Stimulated activated CD4-positive, alpha-beta T cell treated with anti-CD3 and anti-CD28 coated beads, Interleukin-1b, Interleukin-23, amount 100 ng/mL, for 24 hours (primary cell): ENCODE results near the gene CLDN24.
"Not testable (repeated sequence)": the region's sequence is repeated elsewhere in the genome, so short reads cannot be mapped to it uniquely, and the experiment has no call there.

Experiments
- DNase-seq, 4 experiments: peaks; one replicate each; pipeline ENCODE4 v3.0.0-alpha.2; 2020; ENCODE audit warnings: low read depth in 4 of 4, low spot score in 1 of 4

Gene CLDN24

DNA sequence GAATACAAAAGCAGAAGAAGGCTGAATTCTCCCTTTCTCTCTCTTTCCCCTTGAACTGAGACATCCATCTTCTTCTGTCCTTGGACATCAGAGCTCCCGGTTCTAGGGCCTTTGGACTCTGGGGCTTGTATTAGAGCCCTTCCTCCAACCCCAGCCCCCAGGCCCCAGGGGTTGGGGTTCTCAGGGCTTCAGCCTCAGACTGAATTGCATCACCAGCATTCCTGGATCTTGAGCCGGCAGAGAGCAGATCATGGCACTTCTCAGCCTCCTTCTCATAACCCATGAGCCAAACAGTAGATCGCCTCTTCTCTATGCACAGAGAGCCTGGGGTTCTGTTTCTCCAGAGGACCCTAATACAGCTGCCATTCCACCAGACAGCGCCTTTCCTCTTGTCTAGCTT is 25.3 kb upstream of the CLDN24 start:
- no peak for DNase-seq

- no peak for DNase-seq
Measured at GRCh38 chr4:183347146-183347545, 24.9 kb upstream of the CLDN24 start.

DNA sequence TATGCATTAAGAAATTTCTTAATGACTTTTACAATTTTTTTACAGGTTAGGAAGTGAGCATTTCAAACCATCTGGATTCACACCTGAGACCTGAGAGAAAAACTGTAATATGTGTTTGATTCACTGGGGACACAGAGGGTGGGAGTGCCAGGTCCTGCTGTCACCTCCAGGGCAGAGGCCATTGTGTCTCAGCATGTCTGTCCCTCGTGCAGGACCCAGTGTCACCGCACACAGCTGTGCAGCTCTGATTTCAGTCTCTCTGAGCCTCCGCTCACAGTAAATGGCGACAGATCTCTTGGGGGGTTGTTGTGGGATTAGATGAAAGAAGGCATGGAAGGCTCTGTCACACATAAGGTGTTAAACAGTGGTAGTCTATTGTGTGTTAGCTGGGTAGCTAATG is 23.0 kb upstream of the CLDN24 start:
- no peak for DNase-seq

DNA sequence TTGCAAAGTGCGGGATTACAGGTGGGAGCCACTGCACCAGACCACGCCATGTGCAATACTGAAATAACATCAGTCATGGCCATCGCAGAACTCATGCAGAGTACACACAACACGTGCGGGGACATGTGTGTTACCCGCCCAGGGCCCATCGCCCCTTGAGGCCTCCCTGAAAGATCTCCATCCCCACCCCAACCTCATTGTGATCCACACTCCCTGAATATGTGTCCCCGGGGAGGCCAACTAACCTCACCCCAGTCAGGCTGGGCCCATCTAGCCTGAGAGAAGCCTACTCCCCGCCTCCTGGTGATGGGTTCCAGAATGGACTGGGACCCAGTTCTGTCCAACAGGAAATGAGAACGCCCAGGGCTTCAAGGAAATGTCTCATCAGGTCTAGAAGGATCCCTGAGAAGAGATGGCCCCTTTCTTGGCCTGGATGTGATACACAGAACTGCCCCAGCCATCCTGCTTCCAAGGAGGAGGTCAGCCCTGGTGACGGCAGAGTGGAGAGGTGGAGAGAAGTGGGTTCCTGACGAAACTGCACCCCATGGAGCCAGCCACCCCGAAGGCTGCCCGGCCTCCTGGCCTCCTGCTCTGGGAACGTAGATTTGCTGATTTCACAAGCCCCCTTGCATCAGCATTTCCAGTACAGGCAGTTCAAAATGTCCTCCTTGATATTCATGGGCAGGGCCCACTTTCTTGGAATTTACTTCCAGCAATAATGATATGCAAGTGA is 22.5 kb upstream of the CLDN24 start:
- no peak for DNase-seq

DNA sequence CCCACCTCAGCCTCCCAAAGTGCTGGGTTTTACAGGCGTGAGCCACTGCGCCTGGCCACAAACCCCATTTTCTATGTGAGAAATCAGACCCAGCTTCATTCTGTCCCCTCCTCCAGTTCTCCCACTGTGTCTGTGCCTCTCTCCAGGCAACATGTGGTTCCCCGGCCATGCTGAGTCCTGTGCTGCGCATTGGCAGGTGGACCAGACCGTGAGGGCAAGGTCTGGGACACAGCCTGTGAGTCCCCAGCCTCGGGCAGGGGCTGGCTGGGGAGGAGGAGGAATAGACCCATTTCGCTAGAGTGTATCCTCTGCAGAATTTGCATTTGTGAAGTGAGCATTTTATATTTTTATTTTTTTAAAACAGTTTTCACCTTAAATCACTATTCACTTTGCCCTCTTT is 21.5 kb upstream of the CLDN24 start:
- DNase-seq: no peak

- no peak for DNase-seq
Measured at GRCh38 chr4:183342541-183343533, 20.6 kb upstream of the CLDN24 start.

GRCh38 chr4:183337833-183338232 is 15.6 kb upstream of the CLDN24 start:
- DNase-seq: no peak

DNA sequence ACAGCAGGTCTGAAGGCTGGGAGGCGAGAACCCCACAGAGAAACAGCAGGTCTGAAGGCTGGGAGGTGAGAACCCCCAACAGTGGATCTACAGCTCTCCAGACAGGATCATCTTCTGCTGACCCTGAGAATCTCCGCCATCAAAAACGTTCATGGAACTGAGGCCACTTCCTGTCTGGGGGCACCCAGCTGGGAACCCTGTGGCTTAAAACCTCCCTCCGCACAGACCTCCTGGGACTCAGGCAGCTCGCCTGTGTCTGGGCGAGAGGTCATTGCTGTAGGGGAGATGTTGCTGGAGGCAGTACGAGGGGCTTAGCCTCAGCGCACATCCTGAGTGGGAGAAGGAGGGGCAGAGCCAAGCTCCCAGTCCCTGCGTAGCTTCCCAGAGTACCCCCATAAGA is 15.1 kb upstream of the CLDN24 start:
- DNase-seq: no peak

DNA sequence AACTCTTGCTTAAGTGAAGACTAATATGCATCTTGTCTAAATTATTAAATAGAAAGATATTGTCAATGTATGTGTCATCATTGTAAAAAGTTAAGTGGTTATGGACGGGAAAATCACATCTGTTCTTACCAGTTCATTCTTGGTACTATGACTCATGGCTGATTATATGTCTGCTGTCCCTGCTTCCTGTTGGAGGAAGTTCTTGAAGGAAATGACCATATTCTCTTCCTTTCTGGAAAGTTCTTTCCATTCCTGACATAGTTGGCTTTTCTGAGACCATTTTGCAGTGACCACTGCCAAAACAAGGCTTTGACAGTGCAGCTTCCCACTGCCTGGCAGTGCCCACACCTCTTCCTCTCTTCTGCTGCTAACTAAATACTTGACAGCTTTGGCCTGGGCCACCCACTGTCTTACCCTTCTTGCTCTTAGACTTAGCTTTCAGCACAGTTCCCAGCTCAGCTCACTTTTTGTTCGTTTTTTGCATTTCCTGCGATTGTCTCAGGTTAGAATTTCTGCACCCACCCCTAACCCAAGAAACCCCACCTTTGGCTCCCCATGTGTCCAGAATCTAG is 13.2 kb upstream of the CLDN24 start:
- no peak for DNase-seq

DNA sequence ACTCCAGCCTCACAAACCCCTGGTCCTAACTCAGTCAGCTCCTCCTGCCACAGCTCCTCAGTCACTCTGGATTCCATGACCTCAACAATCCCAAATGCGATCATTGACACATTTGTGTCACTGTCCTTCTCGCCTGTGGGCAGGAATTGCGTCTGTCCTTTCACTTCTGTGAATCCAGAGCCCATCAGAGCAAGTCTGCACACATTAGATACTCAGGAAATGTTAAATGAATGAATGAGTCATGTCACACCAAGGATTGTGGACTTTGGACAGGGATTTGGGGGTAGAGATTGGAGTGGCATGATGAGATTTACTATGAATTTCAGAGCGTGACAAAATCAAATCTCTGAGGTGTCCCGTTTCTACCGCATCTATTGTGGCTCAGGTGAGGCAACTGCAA is 11.8 kb upstream of the CLDN24 start:
- DNase-seq: no peak

DNA sequence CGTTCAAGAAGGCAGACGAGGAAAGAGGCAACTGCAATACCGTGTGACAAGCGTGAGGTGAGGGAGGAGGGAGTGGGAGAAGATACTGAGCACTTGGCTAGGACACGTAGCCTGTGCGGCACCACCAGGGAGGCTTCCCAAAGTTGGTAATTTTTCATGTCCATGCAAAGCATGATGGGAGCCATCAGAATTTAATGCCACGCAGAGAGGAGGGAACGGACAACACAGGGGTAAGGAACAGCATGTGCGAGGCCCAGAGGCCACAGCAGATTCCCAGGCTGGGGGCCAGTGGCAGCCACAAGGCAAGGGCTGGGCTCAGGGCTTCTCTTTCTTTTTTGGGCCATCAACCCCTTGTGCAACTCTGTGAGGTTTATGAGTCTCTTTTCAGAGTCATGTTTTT is 11.0 kb upstream of the CLDN24 start:
- DNase-seq: no peak

GRCh38 chr4:183332447-183332846 is 10.2 kb upstream of the CLDN24 start:
- no peak for DNase-seq

DNA sequence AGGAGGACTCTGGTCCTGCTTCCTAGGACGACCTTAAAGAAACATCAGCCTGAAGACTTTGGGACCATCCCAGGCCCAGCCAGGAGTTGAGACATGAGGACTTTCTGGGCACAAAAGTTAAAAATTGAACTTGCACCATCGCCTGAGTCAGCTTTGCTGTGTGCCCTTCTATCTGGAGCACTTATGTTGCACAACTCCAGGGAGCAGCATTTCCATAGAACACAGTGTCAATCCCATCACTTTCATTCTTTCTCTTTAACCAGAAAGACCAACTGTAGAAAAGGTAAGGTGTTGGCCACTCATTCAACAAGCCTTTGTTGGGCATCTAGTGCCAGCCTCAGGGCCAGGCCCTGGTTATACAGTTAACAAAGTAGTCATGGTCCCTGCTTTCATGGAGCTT is 8.6 kb upstream of the CLDN24 start:
- no peak for DNase-seq

GRCh38 chr4:183329954-183330742 is 7.9 kb upstream of the CLDN24 start:
- DNase-seq: no peak

- DNase-seq: no peak
Measured at GRCh38 chr4:183329244-183329643, 7.0 kb upstream of the CLDN24 start.

DNA sequence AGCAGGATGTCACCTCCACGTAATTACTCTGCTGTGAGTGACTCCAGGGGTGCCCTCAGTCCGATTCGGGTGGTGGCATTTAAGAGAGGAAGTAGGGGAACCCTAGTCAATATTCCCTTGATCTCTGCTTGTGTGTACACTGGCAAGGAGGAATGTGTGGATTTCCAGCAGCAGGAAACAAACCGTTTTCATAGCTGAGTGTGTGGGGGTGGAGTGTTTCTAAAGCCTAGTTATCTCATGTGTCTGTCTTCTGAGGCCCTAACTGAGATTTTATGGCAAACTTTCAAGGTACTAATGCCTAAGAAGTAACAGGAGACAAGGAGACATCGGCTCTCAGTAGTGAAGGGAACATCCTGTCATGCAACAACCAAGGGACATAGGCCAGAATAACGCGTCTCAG is 6.6 kb upstream of the CLDN24 start:
- DNase-seq: no peak

DNA sequence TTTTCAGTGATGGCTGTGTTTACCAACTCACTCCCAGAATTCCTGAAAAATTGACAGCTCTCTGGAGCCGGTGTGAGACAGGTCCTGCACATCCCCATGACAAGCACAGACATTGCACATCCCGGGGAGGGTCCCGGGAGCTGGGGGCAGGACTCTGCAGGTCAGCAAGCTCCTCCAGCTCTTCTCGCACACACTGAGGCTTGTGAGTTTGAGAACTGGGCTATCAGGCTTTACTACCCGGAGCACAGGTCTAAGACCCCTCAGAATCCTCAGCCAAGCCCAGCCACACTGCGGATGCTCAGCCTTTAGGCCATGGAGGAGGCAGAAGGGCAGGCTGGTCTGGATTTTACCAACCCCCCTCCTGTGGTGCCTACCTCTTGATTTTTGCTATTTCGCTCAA is 5.6 kb upstream of the CLDN24 start:
- DNase-seq: no peak

GRCh38 chr4:183326853-183327252 is 4.6 kb upstream of the CLDN24 start:
- DNase-seq: no peak

DNA sequence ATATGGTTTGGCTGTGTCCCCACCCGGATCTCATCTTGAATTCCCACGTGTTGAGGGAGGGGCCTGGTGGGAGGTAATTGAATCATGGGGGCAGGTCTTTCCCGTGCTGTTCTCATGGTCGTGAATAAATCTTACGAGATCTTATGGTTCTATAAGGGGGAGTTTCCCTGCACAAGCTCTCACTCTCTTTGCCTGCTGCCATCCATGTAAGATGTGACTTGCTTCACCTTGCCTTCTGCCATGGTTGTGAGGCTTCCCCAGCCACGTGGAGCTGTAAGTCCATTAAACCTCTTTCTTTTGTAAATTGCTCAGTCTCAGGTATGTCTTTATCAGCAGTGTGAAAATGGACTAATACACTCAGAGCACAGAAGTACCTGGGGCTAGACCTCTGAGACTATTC is 4.2 kb upstream of the CLDN24 start:
- DNase-seq: not testable (repeated sequence)

- no peak for DNase-seq
Measured at GRCh38 chr4:183324619-183325018, 2.4 kb upstream of the CLDN24 start.

DNA sequence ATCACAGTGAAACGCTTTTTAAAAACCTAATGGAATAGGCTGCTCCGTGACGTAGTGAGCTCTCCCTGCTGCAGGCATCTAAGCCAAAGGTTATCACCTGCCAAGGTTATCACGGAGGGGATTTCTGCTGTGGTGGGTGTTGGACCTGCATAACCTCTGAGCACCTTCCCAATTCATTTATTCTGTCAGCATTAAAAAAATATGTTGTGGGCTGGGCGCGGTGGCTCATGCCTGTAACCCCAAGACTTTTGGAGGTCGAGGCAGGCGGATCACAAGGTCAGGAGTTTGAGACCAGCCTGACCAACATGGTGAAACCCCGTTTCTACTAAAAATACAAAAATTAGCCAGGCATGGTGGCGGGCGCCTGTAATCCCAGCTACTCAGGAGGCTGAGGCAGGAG is 1.8 kb upstream of the CLDN24 start:
- DNase-seq: not testable (repeated sequence)
